Osteoblast (primary cell): Measurements from ENCODE around the gene KIRREL2. TPM values are rescaled to one million over a fixed set of nuclear protein-coding genes. Genes with fewer than 3 reads are reported as not detected.

Source experiments
- DNase-seq: peaks from one replicate; pipeline ENCODE4 v3.0.0; 2011; ENCODE audit warnings: low spot score, mixed read lengths; ENCODE audit not compliant: insufficient read length; ENCODE audit errors: missing footprints
- H2AFZ ChIP-seq: 2 replicates; pipeline ENCODE4 v1.6.0; 2011; ENCODE audit warnings: mild to moderate bottlenecking, low read length
- H3K27ac ChIP-seq: 2 replicates; pipeline ENCODE4 v1.5.1; 2011; ENCODE audit warnings: mild to moderate bottlenecking, low read depth, low read length, moderate library complexity
- H3K27me3 ChIP-seq: 2 replicates; pipeline ENCODE4 v1.6.0; 2012; ENCODE audit warnings: mild to moderate bottlenecking, control low read depth, inconsistent platforms, low read length, moderate library complexity; ENCODE audit not compliant: insufficient read depth
- H3K36me3 ChIP-seq: 2 replicates; pipeline ENCODE4 v1.5.1; 2011; ENCODE audit warnings: mild to moderate bottlenecking, low read length, control low read depth, moderate library complexity; ENCODE audit not compliant: insufficient read depth
- H3K4me1 ChIP-seq: 2 replicates; pipeline ENCODE4 v1.5.1; 2011; ENCODE audit warnings: mild to moderate bottlenecking, low read length, control low read depth, moderate library complexity; ENCODE audit not compliant: insufficient read depth
- H3K4me2 ChIP-seq: 2 replicates; pipeline ENCODE4 v1.6.0; 2011; ENCODE audit warnings: mild to moderate bottlenecking, low read length; ENCODE audit not compliant: insufficient read depth
- H3K4me3 ChIP-seq: fragments of 200-600 bp; sonication (generic); 3 replicates; pipeline ENCODE4 v1.5.1; 2012; ENCODE audit warnings: mild to moderate bottlenecking, low read length, inconsistent platforms; ENCODE audit not compliant: insufficient read depth
- H3K79me2 ChIP-seq: 2 replicates; pipeline ENCODE4 v1.6.0; 2012; ENCODE audit warnings: mild to moderate bottlenecking, low read length, control low read depth, inconsistent platforms; ENCODE audit not compliant: insufficient read depth
- H3K9me3 ChIP-seq: 2 replicates; pipeline ENCODE4 v1.5.1; 2011; ENCODE audit warnings: low read depth, low read length, control low read depth
- H4K20me1 ChIP-seq: 2 replicates; pipeline ENCODE4 v1.6.0; 2012; ENCODE audit warnings: mild to moderate bottlenecking, low read length, control low read depth; ENCODE audit not compliant: insufficient read depth
- total RNA-seq: library from RNA; depleted of rRNA; stranded (reverse); fragments of >200 nt; gene quantifications from 2 replicates; pipeline ENCODE4 v1.2.3, GENCODE V29; 2012
- TF ChIP-seq, protein P1 (sequence below): IDR thresholded peaks from 2 replicates; pipeline ENCODE4 v1.5.1; 2011; ENCODE audit warnings: mild to moderate bottlenecking, low read depth, low read length, moderate library complexity; ENCODE audit errors: extremely low read depth

The KIRREL2 gene
- total RNA-seq, 1 donor = not detected

DNA sequence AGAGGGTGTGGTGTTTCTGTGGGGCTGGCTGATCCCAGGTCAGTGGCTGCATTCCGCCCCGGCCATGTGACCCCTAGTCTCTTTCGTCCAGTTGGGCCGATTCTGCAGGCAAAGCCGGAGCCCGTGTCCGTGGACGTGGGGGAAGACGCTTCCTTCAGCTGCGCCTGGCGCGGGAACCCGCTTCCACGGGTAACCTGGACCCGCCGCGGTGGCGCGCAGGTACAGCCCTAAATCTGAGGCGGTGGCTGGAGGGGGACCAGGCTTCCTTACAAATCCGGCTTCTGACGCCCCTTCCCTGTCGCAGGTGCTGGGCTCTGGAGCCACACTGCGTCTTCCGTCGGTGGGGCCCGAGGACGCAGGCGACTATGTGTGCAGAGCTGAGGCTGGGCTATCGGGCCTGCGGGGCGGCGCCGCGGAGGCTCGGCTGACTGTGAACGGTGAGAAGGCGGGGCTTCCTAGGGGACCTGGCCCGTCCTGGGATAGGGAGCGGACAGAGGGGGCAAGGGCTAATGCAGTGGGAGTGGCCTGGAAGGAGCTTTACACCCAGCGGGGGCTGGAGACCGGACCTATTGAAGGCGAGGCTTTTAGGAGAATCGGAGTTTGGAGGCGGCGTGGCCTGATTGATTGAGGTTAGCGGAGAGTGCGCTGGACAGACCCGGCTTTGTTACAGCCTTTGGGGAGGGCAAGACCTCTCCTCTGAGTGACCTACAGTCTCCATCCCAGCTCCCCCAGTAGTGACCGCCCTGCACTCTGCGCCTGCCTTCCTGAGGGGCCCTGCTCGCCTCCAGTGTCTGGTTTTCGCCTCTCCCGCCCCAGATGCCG is 4.3 kb downstream of the KIRREL2 start:
- Histone ChIP-seq H3K27me3 (peaks cover 69% of the 10 kb centered on the region), H3K4me3 (no peak overlapping the region), H3K9me3 (no peaks in the 10 kb centered on the region), H3K79me2 (no peaks in the 10 kb centered on the region), H3K4me1 (peaks cover 3% of the 10 kb centered on the region), H3K27ac (no peak overlapping the region), H2AFZ (no peak overlapping the region), H3K36me3 (no peaks in the 10 kb centered on the region), H4K20me1 (no peaks in the 10 kb centered on the region), H3K4me2 (no peak overlapping the region)
- TF ChIP-seq, protein P1, sequence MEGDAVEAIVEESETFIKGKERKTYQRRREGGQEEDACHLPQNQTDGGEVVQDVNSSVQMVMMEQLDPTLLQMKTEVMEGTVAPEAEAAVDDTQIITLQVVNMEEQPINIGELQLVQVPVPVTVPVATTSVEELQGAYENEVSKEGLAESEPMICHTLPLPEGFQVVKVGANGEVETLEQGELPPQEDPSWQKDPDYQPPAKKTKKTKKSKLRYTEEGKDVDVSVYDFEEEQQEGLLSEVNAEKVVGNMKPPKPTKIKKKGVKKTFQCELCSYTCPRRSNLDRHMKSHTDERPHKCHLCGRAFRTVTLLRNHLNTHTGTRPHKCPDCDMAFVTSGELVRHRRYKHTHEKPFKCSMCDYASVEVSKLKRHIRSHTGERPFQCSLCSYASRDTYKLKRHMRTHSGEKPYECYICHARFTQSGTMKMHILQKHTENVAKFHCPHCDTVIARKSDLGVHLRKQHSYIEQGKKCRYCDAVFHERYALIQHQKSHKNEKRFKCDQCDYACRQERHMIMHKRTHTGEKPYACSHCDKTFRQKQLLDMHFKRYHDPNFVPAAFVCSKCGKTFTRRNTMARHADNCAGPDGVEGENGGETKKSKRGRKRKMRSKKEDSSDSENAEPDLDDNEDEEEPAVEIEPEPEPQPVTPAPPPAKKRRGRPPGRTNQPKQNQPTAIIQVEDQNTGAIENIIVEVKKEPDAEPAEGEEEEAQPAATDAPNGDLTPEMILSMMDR = no peak
- DNase-seq = peak; percentile 85

DNA sequence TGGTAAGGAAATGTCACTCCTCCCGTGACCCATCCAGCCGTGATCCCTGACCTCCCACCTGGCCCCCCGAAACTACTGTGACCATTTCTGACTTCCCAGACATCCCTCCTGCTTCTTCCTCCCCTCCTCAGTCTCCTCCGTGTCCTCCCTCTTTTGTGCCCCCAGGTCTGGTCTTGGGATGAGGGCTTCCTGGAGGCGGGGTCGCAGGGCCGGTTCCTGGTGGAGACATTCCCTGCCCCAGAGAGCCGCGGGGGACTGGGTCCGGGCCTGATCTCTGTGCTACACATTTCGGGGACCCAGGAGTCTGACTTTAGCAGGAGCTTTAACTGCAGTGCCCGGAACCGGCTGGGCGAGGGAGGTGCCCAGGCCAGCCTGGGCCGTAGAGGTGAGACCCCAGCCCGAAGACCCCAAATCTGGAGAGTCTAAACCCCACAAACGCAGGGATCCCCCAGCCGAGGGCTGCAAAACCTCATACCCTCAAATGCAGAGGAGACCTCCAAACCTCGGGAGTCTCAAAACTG is 5.0 kb downstream of the KIRREL2 start:
- no peaks in the 10 kb centered on the region for H3K9me3 ChIP-seq
- DNase-seq = peak; percentile 89
- no peaks in the 10 kb centered on the region for H3K36me3 ChIP-seq
- peaks cover 3% of the 10 kb centered on the region for H3K4me1 ChIP-seq
- H4K20me1 ChIP-seq = no peaks in the 10 kb centered on the region
- no peak overlapping the region for H3K4me3 ChIP-seq
- no peaks in the 10 kb centered on the region for H3K79me2 ChIP-seq
- H3K4me2 ChIP-seq = no peak overlapping the region
- no peak overlapping the region for H2AFZ ChIP-seq
- no peak overlapping the region for H3K27ac ChIP-seq
- TF ChIP-seq, protein P1 = no peak
- peaks cover 62% of the 10 kb centered on the region for H3K27me3 ChIP-seq

DNA sequence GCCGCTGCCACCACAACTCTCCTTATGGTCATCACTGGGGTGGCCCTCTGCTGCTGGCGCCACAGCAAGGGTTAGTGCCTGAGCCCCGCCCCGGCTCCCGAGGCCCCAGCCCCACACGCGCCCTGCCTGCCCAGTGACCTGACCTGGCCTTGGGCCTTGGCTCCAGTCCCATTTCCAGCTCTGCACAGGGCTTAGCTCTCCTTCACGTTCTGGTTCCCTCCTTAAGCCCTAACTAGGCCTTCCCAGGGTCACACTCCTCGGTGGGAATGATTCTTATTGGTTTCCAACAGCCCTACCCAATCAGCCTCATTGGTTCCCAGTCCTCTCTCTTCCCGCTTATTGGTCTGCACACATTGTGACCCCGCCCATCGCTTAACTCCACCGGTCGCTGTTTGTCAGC is 5.8 kb downstream of the KIRREL2 start:
- peak; percentile 69 for DNase-seq
- Histone ChIP-seq H4K20me1 (no peaks in the 10 kb centered on the region), H3K4me1 (no peaks in the 10 kb centered on the region), H3K79me2 (no peaks in the 10 kb centered on the region), H3K27ac (no peak overlapping the region), H3K4me3 (no peak overlapping the region), H3K9me3 (no peaks in the 10 kb centered on the region), H3K4me2 (no peak overlapping the region), H3K27me3 (peaks cover 54% of the 10 kb centered on the region), H2AFZ (no peak overlapping the region), H3K36me3 (no peaks in the 10 kb centered on the region)
- TF ChIP-seq, protein P1 = no peak

DNA sequence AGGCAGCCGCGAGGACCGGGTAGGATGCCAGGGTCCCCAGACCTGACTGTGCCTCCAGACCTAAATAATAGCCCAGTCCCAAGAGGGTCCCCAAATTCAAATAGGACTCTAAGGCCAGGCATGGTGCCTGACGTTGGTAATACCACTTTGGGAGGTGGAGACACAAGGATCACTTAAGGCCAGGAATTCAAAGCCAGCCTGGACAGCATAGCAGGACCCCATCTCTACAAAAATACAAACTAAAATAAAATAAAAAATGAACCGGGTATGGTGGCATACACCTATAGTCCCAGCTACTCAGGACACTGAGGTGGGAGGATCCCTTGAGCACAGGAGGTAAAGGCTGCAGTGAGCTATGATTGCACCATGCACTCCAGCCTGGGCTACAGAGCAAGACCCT is 6.3 kb downstream of the KIRREL2 start:
- Histone ChIP-seq H3K27me3 (peaks cover 54% of the 10 kb centered on the region), H4K20me1 (no peaks in the 10 kb centered on the region), H3K4me2 (no peak overlapping the region), H3K79me2 (no peaks in the 10 kb centered on the region), H3K9me3 (no peaks in the 10 kb centered on the region), H3K36me3 (no peaks in the 10 kb centered on the region), H3K27ac (no peak overlapping the region), H2AFZ (no peak overlapping the region), H3K4me3 (no peak overlapping the region), H3K4me1 (no peaks in the 10 kb centered on the region)
- DNase-seq = no peak
- TF ChIP-seq, protein P1 = no peak
